Upper lobe of right lung (tissue), 1 donor: ENCODE measurements around the gene TMEM94. TPM values are rescaled to one million over a fixed set of nuclear protein-coding genes. Genes with fewer than 3 reads are reported as not detected.

Source experiments
- ATAC-seq: fragments of 200-7000 bp; cut with Tn5 transposase; one replicate; pipeline ENCODE4 v1.9.1; 2020; ENCODE audit warnings: mild to moderate bottlenecking, moderate library complexity
- DNase-seq: peaks from one replicate; pipeline ENCODE4 v3.0.0-alpha.2; 2020
- H3K27ac ChIP-seq: fragments of 200-600 bp; one replicate; pipeline ENCODE4 v1.8.0; 2022
- H3K27me3 ChIP-seq: fragments of 200-600 bp; one replicate; pipeline ENCODE4 v1.8.0; 2022; ENCODE audit warnings: mild to moderate bottlenecking
- H3K36me3 ChIP-seq: fragments of 200-600 bp; one replicate; pipeline ENCODE4 v1.8.0; 2022
- H3K4me1 ChIP-seq: fragments of 200-600 bp; one replicate; pipeline ENCODE4 v1.8.0; 2022
- H3K4me3 ChIP-seq: fragments of 200-600 bp; one replicate; pipeline ENCODE4 v1.8.0; 2022; ENCODE audit warnings: mild to moderate bottlenecking
- H3K9me3 ChIP-seq: fragments of 200-600 bp; one replicate; pipeline ENCODE4 v1.8.0; 2022
- intact Hi-C: fragments of 100-400 bp; cut with DNase I; formaldehyde crosslinking; loops from one replicate; pipeline ENCODE4 v1.11.0; 2022
- total RNA-seq: library from RNA; stranded (reverse); fragmentation: NEBNext Ultra II Directional; extraction: Animal tissue kit (Norgen Biotek cat#: 25700); gene quantifications from one replicate; pipeline ENCODE4 v1.2.1, GENCODE V29; 2021
- TF ChIP-seq, protein P1 (sequence below): fragments of 200-600 bp; IDR thresholded peaks from one replicate; pipeline ENCODE4 v1.8.0; 2022; ENCODE audit warnings: antibody characterized with exemption
- donor health status: DM: no; HTN: yes; CAD: no; lungs with severe emphysema.

The TMEM94 gene
- total RNA-seq, 1 donor from 2014 or later: 79.1 TPM

DNA sequence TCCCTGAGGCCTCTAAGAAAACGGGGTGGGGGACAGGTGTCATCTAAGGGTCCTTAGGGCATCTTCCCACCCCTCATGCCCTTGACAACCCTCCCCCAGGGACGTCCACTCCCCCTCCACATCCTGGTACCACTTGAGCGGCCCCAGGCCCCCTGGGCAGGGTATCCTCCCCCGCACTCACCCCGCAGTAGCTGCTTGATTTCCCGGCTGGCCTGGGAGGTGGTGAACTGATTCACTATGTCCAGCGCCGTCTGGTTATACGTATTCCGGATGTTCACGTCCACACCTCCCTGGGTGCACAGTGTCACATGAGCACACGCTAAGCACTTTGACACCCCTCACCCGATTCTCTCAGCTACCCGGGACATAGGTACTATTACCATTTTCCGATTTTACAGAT is 49.2 kb downstream of the TMEM94 start:
- Histone ChIP-seq H3K4me1 (peaks cover 6% of the 10 kb centered on the region), H3K27me3 (no peaks in the 10 kb centered on the region), H3K4me3 (no peak overlapping the region), H3K27ac (no peak overlapping the region), H3K36me3 (peaks cover 23% of the 10 kb centered on the region), H3K9me3 (no peaks in the 10 kb centered on the region)
- peak; percentile 57 for DNase-seq
- TF ChIP-seq, protein P1, sequence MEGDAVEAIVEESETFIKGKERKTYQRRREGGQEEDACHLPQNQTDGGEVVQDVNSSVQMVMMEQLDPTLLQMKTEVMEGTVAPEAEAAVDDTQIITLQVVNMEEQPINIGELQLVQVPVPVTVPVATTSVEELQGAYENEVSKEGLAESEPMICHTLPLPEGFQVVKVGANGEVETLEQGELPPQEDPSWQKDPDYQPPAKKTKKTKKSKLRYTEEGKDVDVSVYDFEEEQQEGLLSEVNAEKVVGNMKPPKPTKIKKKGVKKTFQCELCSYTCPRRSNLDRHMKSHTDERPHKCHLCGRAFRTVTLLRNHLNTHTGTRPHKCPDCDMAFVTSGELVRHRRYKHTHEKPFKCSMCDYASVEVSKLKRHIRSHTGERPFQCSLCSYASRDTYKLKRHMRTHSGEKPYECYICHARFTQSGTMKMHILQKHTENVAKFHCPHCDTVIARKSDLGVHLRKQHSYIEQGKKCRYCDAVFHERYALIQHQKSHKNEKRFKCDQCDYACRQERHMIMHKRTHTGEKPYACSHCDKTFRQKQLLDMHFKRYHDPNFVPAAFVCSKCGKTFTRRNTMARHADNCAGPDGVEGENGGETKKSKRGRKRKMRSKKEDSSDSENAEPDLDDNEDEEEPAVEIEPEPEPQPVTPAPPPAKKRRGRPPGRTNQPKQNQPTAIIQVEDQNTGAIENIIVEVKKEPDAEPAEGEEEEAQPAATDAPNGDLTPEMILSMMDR: no peak
- ATAC-seq: no peak
- intact Hi-C loops: no loop called here

DNA sequence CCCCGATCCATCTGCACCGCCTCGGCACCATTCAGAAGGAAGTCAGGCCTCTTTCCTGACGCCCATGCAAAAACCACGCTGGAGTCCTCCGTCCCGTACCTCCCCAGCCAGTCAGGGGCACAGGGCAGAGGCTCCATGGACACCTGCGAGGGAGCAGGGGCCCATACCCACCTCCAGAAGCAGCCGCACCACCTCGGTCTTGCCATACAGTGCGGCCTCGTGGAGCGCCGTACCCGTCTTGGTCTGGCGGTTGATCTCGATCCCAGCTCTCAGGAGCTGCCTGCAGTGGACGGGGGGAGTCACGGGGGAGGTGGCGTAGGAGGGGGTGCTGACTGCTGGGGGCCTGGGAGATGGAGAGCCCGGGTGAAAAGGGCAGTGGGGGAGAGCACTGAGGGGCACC is 49.7 kb downstream of the TMEM94 start:
- ATAC-seq: no peak
- intact Hi-C loops: no loop called here
- TF ChIP-seq, protein P1: no peak
- Histone ChIP-seq H3K9me3 (no peaks in the 10 kb centered on the region), H3K4me3 (no peak overlapping the region), H3K27ac (no peak overlapping the region), H3K4me1 (peaks cover 10% of the 10 kb centered on the region), H3K27me3 (no peaks in the 10 kb centered on the region), H3K36me3 (peaks cover 22% of the 10 kb centered on the region)
- DNase-seq: peak; percentile 52

DNA sequence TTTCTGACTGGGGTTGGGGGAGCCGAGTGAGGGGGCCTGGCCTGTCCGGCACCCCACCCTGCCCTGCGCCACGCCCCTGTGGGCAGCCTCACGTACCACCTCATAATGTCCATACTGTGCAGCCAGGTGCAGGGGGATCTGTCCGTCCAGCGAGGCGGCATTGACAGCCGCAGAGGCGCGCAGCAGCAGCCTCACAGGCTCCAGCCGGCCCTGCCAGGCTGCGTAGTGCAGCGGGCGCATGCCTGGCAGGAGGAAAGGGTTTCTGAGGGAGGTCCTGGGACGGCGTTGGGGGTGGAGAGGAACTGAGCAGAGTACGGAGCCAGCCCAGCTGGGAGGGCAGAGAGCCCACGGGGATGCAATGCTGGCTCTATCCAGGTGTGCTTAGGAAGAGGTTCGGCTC is 50.5 kb downstream of the TMEM94 start:
- Histone ChIP-seq H3K36me3 (peaks cover 22% of the 10 kb centered on the region), H3K9me3 (no peaks in the 10 kb centered on the region), H3K4me3 (no peak overlapping the region), H3K27ac (no peak overlapping the region), H3K27me3 (no peaks in the 10 kb centered on the region), H3K4me1 (peaks cover 17% of the 10 kb centered on the region)
- intact Hi-C loops: no loop called here
- no peak for ATAC-seq
- TF ChIP-seq, protein P1: no peak
- DNase-seq: no peak

DNA sequence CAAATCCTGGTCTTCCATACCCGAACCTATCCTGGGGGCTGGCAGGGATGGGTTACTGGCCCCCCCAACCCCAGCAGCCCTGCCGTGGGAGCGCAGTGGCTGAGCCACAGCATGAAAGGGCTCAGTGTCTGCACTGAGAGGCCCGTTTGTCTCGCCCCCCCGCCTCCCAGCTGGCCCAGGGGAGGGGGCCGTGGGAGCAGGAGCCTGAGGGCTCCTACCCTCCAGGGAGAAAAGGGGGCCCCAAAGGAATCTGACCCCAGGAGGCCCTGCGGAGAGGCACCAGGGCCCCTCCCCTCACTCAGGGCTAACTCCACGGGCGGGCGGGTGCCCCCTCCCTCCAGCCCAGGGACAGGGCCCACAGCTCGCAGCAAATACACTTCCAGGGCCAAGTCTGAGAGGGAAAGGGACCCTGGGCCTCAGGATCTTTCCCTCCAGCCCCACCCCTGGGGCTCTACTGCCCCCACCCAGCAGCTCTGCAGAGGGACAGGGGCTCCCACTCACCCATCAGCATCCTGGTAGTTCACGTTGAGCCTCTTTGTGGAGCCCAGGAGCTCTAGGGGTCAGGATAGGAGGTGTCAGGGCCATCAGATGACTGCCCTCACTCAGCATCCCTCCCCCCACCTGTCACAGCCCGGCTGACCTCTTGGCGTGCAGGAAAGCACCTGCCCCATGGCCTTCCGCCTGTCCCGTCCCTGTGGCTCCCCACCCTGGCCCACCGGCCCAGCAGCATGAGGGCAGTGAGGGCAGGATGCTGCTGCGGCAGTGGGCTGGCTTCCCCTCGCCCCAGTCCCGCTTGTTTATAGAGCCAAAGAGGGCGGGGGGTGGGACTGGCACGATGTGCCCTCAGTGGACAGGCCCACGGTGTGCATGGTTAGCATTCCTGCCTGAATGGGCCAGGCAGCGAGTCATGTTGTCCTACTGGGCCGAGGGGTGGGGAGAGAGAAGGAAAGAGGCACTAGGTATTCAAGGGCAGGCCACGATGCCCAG is 51.6 kb downstream of the TMEM94 start:
- peak overlapping the region; percentile 67 for H3K27ac ChIP-seq
- no peaks in the 10 kb centered on the region for H3K27me3 ChIP-seq
- H3K4me3 ChIP-seq: no peak overlapping the region
- no peaks in the 10 kb centered on the region for H3K9me3 ChIP-seq
- intact Hi-C loops: no loop called here
- TF ChIP-seq, protein P1: no peak
- H3K36me3 ChIP-seq: peaks cover 22% of the 10 kb centered on the region
- H3K4me1 ChIP-seq: peaks cover 24% of the 10 kb centered on the region
- no peak for DNase-seq
- peak; percentile 3 for ATAC-seq

DNA sequence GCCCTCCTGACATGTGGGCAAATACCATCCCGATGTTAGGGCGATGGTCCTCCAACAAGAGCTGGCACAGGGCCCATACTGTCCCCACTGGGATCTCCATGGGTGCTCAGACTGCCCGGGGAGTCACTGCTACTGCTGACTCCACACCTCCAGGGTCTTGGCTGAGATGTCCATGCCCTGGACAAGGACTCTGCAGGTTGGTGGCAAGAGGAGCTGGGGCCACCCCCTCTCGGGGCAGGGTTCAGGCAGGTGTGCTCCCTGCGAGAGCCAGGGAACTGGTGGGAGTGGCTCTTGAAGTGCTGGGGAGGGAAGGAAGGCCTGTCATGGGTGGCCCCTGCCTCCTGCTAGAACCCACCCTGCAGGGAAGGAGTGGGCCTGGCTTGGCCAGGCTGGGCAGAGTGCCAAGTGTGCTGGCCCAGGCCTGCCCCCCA is 52.5 kb downstream of the TMEM94 start:
- H3K36me3 ChIP-seq: peaks cover 22% of the 10 kb centered on the region
- H3K4me3 ChIP-seq: peak overlapping the region; percentile 6
- H3K4me1 ChIP-seq: peaks cover 27% of the 10 kb centered on the region

More for the DNA sequence above, 52.5 kb downstream of the TMEM94 start:
- DNase-seq (no peak), ATAC-seq (no peak)
- Histone ChIP-seq H3K27me3 (no peaks in the 10 kb centered on the region), H3K27ac (peak overlapping the region; percentile 67), H3K9me3 (no peaks in the 10 kb centered on the region)
- TF ChIP-seq, protein P1: no peak
- intact Hi-C loops: no loop called here
